Esophagus squamous epithelium (tissue), 5 donors: Measurements from ENCODE around the gene CALHM6. TPM values are rescaled to one million over a fixed set of nuclear protein-coding genes. Genes with fewer than 3 reads are reported as not detected.

Source experiments
- DNase-seq: peaks from one replicate; lab custom pipeline; 2025; lab: John Stamatoyannopoulos, UW
- H3K27ac ChIP-seq, 4 donors: fragments of 200-600 bp; sonication (generic); one replicate each; pipeline ENCODE4 v1.5.1; 2016 to 2019; ENCODE audit warnings: mild to moderate bottlenecking in 1 of 4
- H3K27me3 ChIP-seq, 4 donors: fragments of 200-600 bp; sonication (generic); 1 replicate in 3 of 4; 2 replicates in 1 of 4; pipeline versions ENCODE4 v1.5.1 to v1.6.0; 2017 to 2021; ENCODE audit warnings: antibody characterized with exemption in 1 of 4
- H3K36me3 ChIP-seq, 3 donors: fragments of 200-600 bp; sonication (generic); one replicate each; pipeline ENCODE4 v1.5.1; 2016 to 2019
- H3K4me1 ChIP-seq, 3 donors: fragments of 200-600 bp; sonication (generic); one replicate each; pipeline ENCODE4 v1.5.1; 2017 to 2019
- H3K4me3 ChIP-seq, 4 donors: fragments of 200-600 bp; sonication (generic); 1 replicate in 3 of 4; 2 replicates in 1 of 4; pipeline ENCODE4 v1.5.1; 2016 to 2019; ENCODE audit warnings: mild to moderate bottlenecking in 2 of 4, moderate library complexity in 1 of 4
- H3K9me3 ChIP-seq, 3 donors: fragments of 200-600 bp; sonication (generic); one replicate each; pipeline ENCODE4 v1.5.1; 2016 to 2019
- CTCF ChIP-seq, 6 experiments: fragments of 450-650 bp in 4 of 6; fragments of 200-600 bp in 2 of 6; sonication (generic) in 2 of 6; IDR thresholded peaks; one replicate each; pipeline ENCODE4 v1.5.1; 2016 to 2019; ENCODE audit warnings: antibody characterized with exemption in 6 of 6, mild to moderate bottlenecking in 4 of 6, moderate library complexity in 4 of 6
- POLR2A ChIP-seq, 4 donors: fragments of 450-650 bp; IDR thresholded peaks; one replicate each; pipeline ENCODE4 v1.6.1; 2017; ENCODE audit warnings: antibody characterized with exemption in 4 of 4, mild to moderate bottlenecking in 4 of 4, moderate library complexity in 3 of 4
- WGBS, 2 donors: methylation state at CpG; one replicate each; pipeline ENCODE4 v1.1.5; 2018; 5-methylcytosine and 5-hydroxymethylcytosine counted together
- intact Hi-C: fragments of 100-400 bp; cut with DNase I; formaldehyde crosslinking; loops from one replicate; pipeline ENCODE4 v1.15.0; 2022
- total RNA-seq, 4 donors: library from RNA; depleted of rRNA; stranded (reverse); fragments of >200 nt; gene quantifications; one replicate each; pipeline ENCODE4 v1.1.0, GENCODE V29; 2016
- donor health status: DM: yes; HTN: yes; CAD: no.

CALHM6 gene
- total RNA-seq, result 1 to 10 TPM; 1.4 to 7.8 (median 3.6) TPM

GRCh38 chr6:116461331-116461931 lies at the start of gene CALHM6:
Gene CALHM6 (plus strand): TSS chr6:116461375. CDS start chr6:116461930, 555 bp downstream.
- Histone ChIP-seq H3K27me3 (peaks cover 0 to 54% (median 0%) of the 10 kb centered on the region in 4 donors), H3K4me1 (peaks cover 0 to 23% (median 0%) of the 10 kb centered on the region in 3 donors), H3K4me3 (peak within 1 kb of the TSS; percentile 31 to 69 (median 44)), H3K27ac (peak within 1 kb of the TSS in 2 of 4 donors; percentile 15 to 34), H3K36me3 (no peaks in the 10 kb centered on the region), H3K9me3 (no peaks in the 10 kb centered on the region)
- TF ChIP-seq CTCF (IDR thresholded peaks at IDR 0.05), result no peak
- TF ChIP-seq POLR2A (IDR thresholded peaks at IDR 0.05), result no peak
- intact Hi-C loops, result no loop called here
- 43 to 47% methylated on average over 8 to 13 of the region's 13 CpGs for WGBS, 2 donors
- DNase-seq, result no peak

- no peak for TF ChIP-seq POLR2A (IDR thresholded peaks at IDR 0.05)
- TF ChIP-seq CTCF (IDR thresholded peaks at IDR 0.05), result no peak
- Histone ChIP-seq H3K4me3 (no peak overlapping the region), H3K27me3 (no peaks in the 10 kb centered on the region), H3K36me3 (peaks cover 0 to 9% (median 0%) of the 10 kb centered on the region in 3 donors), H3K27ac (peak overlapping the region in 1 of 4 donors; percentile 22), H3K9me3 (no peaks in the 10 kb centered on the region), H3K4me1 (peaks cover 0 to 32% (median 20%) of the 10 kb centered on the region in 3 donors)
- no peak for DNase-seq
- intact Hi-C loops, result no loop called here
These were observed 48.9 kb upstream of the CALHM6 start for GRCh38 chr6:116412270-116412669.

- intact Hi-C loops, result no loop called here
- H3K27ac ChIP-seq, result no peak overlapping the region
- H3K4me3 ChIP-seq, result no peak overlapping the region
- H3K4me1 ChIP-seq, result peaks cover 0 to 32% (median 20%) of the 10 kb centered on the region in 3 donors
- peaks cover 0 to 9% (median 0%) of the 10 kb centered on the region in 3 donors for H3K36me3 ChIP-seq
- no peak for DNase-seq
- TF ChIP-seq CTCF (IDR thresholded peaks at IDR 0.05) (no peak), POLR2A (IDR thresholded peaks at IDR 0.05) (no peak)
- no peaks in the 10 kb centered on the region for H3K9me3 ChIP-seq
- whole genome bisulfite sequencing, 2 donors, result 63 to 76% methylated on average over 1 of the region's 1 CpG
- H3K27me3 ChIP-seq, result no peaks in the 10 kb centered on the region
These were observed 47.8 kb upstream of the CALHM6 start for GRCh38 chr6:116413357-116413756.

- WGBS, 2 donors, result 81 to 91% methylated on average over 3 of the region's 3 CpGs
- no peak overlapping the region for H3K27ac ChIP-seq
- peaks cover 0 to 17% (median 7%) of the 10 kb centered on the region in 3 donors for H3K4me1 ChIP-seq
- intact Hi-C loops, result no loop called here
- no peaks in the 10 kb centered on the region for H3K9me3 ChIP-seq
- H3K4me3 ChIP-seq, result no peak overlapping the region
- no peak for TF ChIP-seq POLR2A (IDR thresholded peaks at IDR 0.05)
- no peak for TF ChIP-seq CTCF (IDR thresholded peaks at IDR 0.05)
- peaks cover 0 to 9% (median 0%) of the 10 kb centered on the region in 3 donors for H3K36me3 ChIP-seq
- no peak for DNase-seq
- H3K27me3 ChIP-seq, result no peaks in the 10 kb centered on the region
These were observed 43.5 kb upstream of the CALHM6 start for GRCh38 chr6:116417661-116418060.

- Histone ChIP-seq H3K4me1 (peaks cover 0 to 17% (median 14%) of the 10 kb centered on the region in 3 donors), H3K9me3 (no peaks in the 10 kb centered on the region), H3K36me3 (peaks cover 0 to 8% (median 0%) of the 10 kb centered on the region in 3 donors), H3K27ac (peak overlapping the region in 2 of 4 donors; percentile 29 to 39), H3K4me3 (no peak overlapping the region), H3K27me3 (no peaks in the 10 kb centered on the region)
- no peak for DNase-seq
- TF ChIP-seq CTCF (IDR thresholded peaks at IDR 0.05) (no peak), POLR2A (IDR thresholded peaks at IDR 0.05) (no peak)
- intact Hi-C loops, result no loop called here
- WGBS, 2 donors, result 54 to 62% methylated on average over 2 of the region's 2 CpGs
These were observed 41.9 kb upstream of the CALHM6 start for GRCh38 chr6:116419069-116419786.
